Astrocyte of the cerebellum (primary cell): Measurements from ENCODE around the gene UMODL1.

ENCODE experiments used
- DNase-seq: peaks from one replicate; pipeline ENCODE4 v3.0.0-alpha.2; 2011; ENCODE audit warnings: low read depth
- H3K4me3 ChIP-seq: 2 replicates; pipeline ENCODE4 v1.5.1; 2011; ENCODE audit warnings: mild to moderate bottlenecking, low read depth, low read length, moderate library complexity
- CTCF ChIP-seq: IDR thresholded peaks from 2 replicates; pipeline ENCODE4 v1.5.1; 2012; ENCODE audit warnings: low read length, low read depth, moderate library complexity, mild to moderate bottlenecking; ENCODE audit errors: missing control alignments
- in situ Hi-C: cut with HindIII; loops from 2 replicates; pipeline ENCODE4 v1.10.0; 2017; ENCODE audit warnings: low sequenced_read_pairs

The UMODL1 gene

DNA sequence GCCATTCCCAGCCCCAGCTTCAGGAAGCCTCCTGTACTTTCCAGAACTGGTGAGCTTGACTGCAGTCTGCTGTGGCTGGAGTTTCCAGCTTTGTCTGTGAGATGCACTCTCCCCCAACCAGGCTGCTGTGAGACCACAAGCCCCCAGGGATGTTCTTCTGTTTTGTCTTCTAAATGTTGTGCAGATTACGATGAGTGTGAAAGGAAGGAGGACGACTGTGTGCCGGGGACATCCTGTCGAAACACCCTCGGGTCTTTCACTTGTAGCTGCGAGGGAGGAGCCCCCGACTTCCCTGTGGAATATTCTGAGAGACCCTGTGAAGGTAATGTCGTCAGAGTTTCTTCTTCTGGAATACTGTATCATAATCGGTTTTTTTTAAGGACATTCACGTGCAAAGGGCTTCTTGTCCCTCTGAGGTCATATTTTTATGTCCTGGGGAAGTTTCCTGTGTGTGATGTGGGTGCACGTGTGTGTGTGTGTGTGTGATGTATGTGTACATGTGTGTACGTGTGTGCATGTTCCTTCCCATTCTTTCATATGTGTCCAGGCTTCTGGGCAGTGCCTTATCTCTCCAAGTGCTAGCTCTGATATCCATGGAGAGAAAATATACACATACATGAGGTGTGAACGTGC is 49.9 kb downstream of the UMODL1 start:
- no peak for DNase-seq
- no peak for TF ChIP-seq CTCF
- no peak overlapping the region for H3K4me3 ChIP-seq
- in situ Hi-C loops, result no loop called here

- H3K4me3 ChIP-seq, result no peak overlapping the region
- in situ Hi-C loops, result no loop called here
- DNase-seq, result no peak
- no peak for TF ChIP-seq CTCF
Observed at GRCh38 chr21:42121794-42122193, 50.7 kb downstream of the UMODL1 start.

DNA sequence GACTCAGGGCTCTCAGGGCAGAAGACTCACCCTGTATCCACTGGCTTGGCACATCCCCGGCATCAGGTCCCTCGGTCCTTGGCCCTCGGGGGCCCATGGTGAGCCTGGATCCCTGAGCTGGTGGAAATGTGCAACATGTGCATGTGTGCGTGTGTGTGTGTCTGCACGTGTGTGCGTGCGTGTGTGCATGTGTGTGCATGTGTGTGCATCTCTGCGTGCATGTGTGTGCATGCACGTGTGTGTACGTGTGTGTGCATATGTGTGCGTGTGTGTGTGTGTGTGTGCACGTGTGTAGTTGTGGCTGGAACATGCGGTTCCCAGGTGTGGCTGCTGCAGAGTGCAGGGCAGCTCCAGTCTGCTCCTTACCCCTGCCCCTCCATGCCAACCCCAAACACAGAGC is 51.3 kb downstream of the UMODL1 start:
- H3K4me3 ChIP-seq, result no peak overlapping the region
- in situ Hi-C loops, result no loop called here
- TF ChIP-seq CTCF, result no peak
- DNase-seq, result no peak

DNA sequence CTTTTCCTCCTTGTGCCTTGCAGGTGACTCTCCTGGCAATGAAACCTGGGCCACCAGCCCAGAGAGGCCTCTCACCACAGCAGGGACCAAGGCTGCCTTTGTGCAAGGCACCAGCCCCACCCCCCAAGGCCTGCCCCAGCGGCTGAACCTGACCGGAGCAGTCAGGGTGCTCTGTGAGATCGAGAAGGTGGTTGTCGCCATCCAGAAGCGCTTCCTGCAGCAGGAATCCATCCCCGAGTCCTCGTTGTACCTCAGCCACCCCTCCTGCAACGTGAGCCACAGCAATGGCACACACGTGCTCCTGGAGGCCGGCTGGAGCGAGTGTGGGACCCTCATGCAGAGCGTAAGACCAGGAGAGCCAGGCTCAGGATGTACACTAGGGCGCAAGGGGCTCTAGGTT is 51.7 kb downstream of the UMODL1 start:
- no peak for TF ChIP-seq CTCF
- no peak overlapping the region for H3K4me3 ChIP-seq
- DNase-seq, result no peak
- in situ Hi-C loops, result no loop called here

DNA sequence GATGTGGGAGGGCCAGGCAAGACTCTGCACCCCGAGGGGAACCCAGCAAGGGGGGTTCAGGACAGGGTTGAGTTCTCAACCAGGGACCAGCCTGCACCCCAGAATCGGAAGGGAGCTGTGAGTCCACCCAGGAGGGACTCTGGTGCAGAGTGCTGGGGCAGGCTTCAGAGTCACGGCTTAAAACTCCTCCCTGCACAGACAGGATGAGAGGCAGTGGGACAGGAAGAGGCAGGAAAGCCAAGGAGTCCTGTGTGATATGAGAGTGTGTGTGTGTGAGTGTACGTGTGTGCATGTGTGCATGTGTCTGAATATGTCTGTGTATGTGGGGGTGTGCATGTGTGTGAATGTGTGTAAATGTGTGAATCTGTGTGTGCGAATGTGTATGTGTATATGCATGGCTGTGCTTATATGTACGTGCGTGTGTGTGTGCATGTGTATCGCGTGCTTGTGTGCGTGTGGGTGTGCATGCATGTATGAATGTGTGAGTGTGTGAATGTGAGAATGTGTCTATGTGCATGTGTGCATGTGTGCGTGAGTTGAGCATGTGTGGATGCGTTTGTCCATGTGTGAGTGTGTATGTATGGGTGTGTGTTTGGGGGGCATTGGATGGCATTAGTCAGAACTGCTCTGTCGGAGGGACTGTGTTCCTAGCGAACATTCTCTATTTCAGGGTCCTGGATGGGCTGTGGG is 52.2 kb downstream of the UMODL1 start:
- no peak for TF ChIP-seq CTCF
- no peak overlapping the region for H3K4me3 ChIP-seq
- in situ Hi-C loops, result no loop called here
- no peak for DNase-seq

- no peak for TF ChIP-seq CTCF
- in situ Hi-C loops, result no loop called here
- no peak overlapping the region for H3K4me3 ChIP-seq
- DNase-seq, result no peak
Observed at GRCh38 chr21:42124081-42124480, 53.0 kb downstream of the UMODL1 start.
